SK-N-SH treated with all-trans-retinoic acid at 6 μM for 48 hours (cell line): ENCODE measurements around the gene UBAP1L.

Source experiments
- ATAC-seq: fragments of 200-7000 bp; cut with Tn5 transposase; 3 replicates; pipeline ENCODE4 v1.9.1; 2020; ENCODE audit warnings: mild to moderate bottlenecking, moderate library complexity
- ARNTL ChIP-seq: fragments of 450-650 bp; formaldehyde crosslinking; IDR thresholded peaks from 2 replicates; pipeline ENCODE4 v1.5.0; 2020; ENCODE audit warnings: low read depth, mild to moderate bottlenecking, moderate library complexity, borderline replicate concordance
- BACH2 ChIP-seq: fragments of 250-450 bp; sonication (Bioruptor Pico); IDR thresholded peaks from 2 replicates; pipeline ENCODE4 v1.9.0; 2021; ENCODE audit warnings: mild to moderate bottlenecking, borderline replicate concordance
- CREB5 ChIP-seq: fragments of 250-450 bp; sonication (Bioruptor Pico); IDR thresholded peaks from 2 replicates; pipeline ENCODE4 v1.5.1; 2020; ENCODE audit warnings: low read depth, mild to moderate bottlenecking, moderate library complexity
- CSDC2 ChIP-seq: fragments of 250-450 bp; sonication (Bioruptor Pico); IDR thresholded peaks from 2 replicates; pipeline ENCODE4 v1.5.0; 2020; ENCODE audit warnings: mild to moderate bottlenecking, moderate library complexity
- CSRNP3 ChIP-seq: fragments of 250-450 bp; sonication (Bioruptor Pico); IDR thresholded peaks from 2 replicates; pipeline ENCODE4 v1.5.1; 2021; ENCODE audit warnings: mild to moderate bottlenecking, moderate library complexity
- ESRRG ChIP-seq: fragments of 250-450 bp; sonication (Bioruptor Pico); IDR thresholded peaks from 2 replicates; pipeline ENCODE4 v1.6.1; 2021; ENCODE audit warnings: mild to moderate bottlenecking
- GLIS3 ChIP-seq: fragments of 250-450 bp; sonication (Bioruptor Pico); IDR thresholded peaks from 2 replicates; pipeline ENCODE4 v1.5.0; 2020; ENCODE audit warnings: mild to moderate bottlenecking, moderate library complexity
- ISL1 ChIP-seq: fragments of 250-450 bp; sonication (Bioruptor Pico); IDR thresholded peaks from 2 replicates; pipeline ENCODE4 v2.1.2; 2022; ENCODE audit warnings: mild to moderate bottlenecking, moderate library complexity
- OSR1 ChIP-seq: fragments of 250-450 bp; sonication (Bioruptor Pico); IDR thresholded peaks from 2 replicates; pipeline ENCODE4 v1.8.0; 2022; ENCODE audit warnings: moderate library complexity, mild to moderate bottlenecking, inconsistent platforms
- PATZ1 ChIP-seq: fragments of 250-450 bp; sonication (Bioruptor Pico); IDR thresholded peaks from 2 replicates; pipeline ENCODE4 v1.8.0; 2020; ENCODE audit warnings: mild to moderate bottlenecking, moderate library complexity, borderline replicate concordance
- POU6F1 ChIP-seq: fragments of 250-450 bp; sonication (Bioruptor Pico); IDR thresholded peaks from 2 replicates; pipeline ENCODE4 v1.8.0; 2021; ENCODE audit warnings: low read depth, mild to moderate bottlenecking, moderate library complexity, borderline replicate concordance
- PPARA ChIP-seq: fragments of 250-450 bp; sonication (Bioruptor Pico); IDR thresholded peaks from 2 replicates; pipeline ENCODE4 v1.5.0; 2020; ENCODE audit warnings: mild to moderate bottlenecking, borderline replicate concordance
- SNAI2 ChIP-seq: fragments of 250-450 bp; sonication (Bioruptor Pico); IDR thresholded peaks from 2 replicates; pipeline ENCODE4 v1.5.0; 2020; ENCODE audit warnings: mild to moderate bottlenecking, moderate library complexity
- TCF4 ChIP-seq: fragments of 250-450 bp; sonication (Bioruptor Pico); IDR thresholded peaks from 2 replicates; pipeline ENCODE4 v1.8.0; 2021; ENCODE audit warnings: mild to moderate bottlenecking, moderate library complexity, borderline replicate concordance
- TOX ChIP-seq: fragments of 250-450 bp; sonication (Bioruptor Pico); IDR thresholded peaks from 2 replicates; pipeline ENCODE4 v1.8.0; 2021; ENCODE audit warnings: mild to moderate bottlenecking, moderate library complexity, borderline replicate concordance
- TSHZ2 ChIP-seq: fragments of 250-450 bp; sonication (Bioruptor Pico); IDR thresholded peaks from 2 replicates; pipeline ENCODE4 v1.5.0; 2020; ENCODE audit warnings: mild to moderate bottlenecking, moderate library complexity
- ZC3H10 ChIP-seq: fragments of 250-450 bp; sonication (Bioruptor Pico); IDR thresholded peaks from 2 replicates; pipeline ENCODE4 v1.5.1; 2021; ENCODE audit warnings: mild to moderate bottlenecking, moderate library complexity
- ZFP3 ChIP-seq: fragments of 250-450 bp; sonication (Bioruptor Pico); IDR thresholded peaks from 2 replicates; pipeline ENCODE4 v1.5.0; 2020; ENCODE audit warnings: mild to moderate bottlenecking, moderate library complexity
- ZFP30 ChIP-seq: fragments of 450-650 bp; formaldehyde crosslinking; IDR thresholded peaks from 2 replicates; pipeline ENCODE4 v1.5.0; 2022; ENCODE audit warnings: mild to moderate bottlenecking, moderate library complexity
- ZNF565 ChIP-seq: fragments of 450-650 bp; formaldehyde crosslinking; conservative IDR thresholded peaks from 2 replicates; pipeline ENCODE4 v1.5.0; 2020; ENCODE audit warnings: low read depth, mild to moderate bottlenecking, moderate library complexity
- ZNF70 ChIP-seq: fragments of 450-650 bp; formaldehyde crosslinking; IDR thresholded peaks from 2 replicates; pipeline ENCODE4 v1.5.0; 2020; ENCODE audit warnings: mild to moderate bottlenecking, moderate library complexity
- ZNF8 ChIP-seq: fragments of 450-650 bp; formaldehyde crosslinking; IDR thresholded peaks from 2 replicates; pipeline ENCODE4 v1.5.0; 2020; ENCODE audit warnings: mild to moderate bottlenecking, moderate library complexity

Gene UBAP1L

GRCh38 chr15:65084500-65085206 lies 30.3 kb downstream of the UBAP1L start:
- TF ChIP-seq TCF4 (no peak), BACH2 (CRISPR knock-in tag) (no peak), TSHZ2 (CRISPR knock-in tag) (no peak), CSRNP3 (CRISPR knock-in tag) (no peak), ZNF70 (CRISPR knock-in tag) (no peak), ZFP30 (CRISPR knock-in tag) (no peak), ARNTL (CRISPR knock-in tag) (no peak), SNAI2 (no peak), TOX (no peak), PATZ1 (CRISPR knock-in tag) (no peak), ISL1 (no peak), ZNF8 (CRISPR knock-in tag) (no peak), ZNF565 (no peak), OSR1 (no peak), PPARA (no peak), CSDC2 (CRISPR knock-in tag) (no peak), ZFP3 (CRISPR knock-in tag) (no peak), GLIS3 (CRISPR knock-in tag) (no peak), ESRRG (CRISPR knock-in tag) (no peak), CREB5 (CRISPR knock-in tag) (no peak)
- no peak for ATAC-seq

GRCh38 chr15:65083262-65083701 lies 31.7 kb downstream of the UBAP1L start:
- TF ChIP-seq POU6F1 (CRISPR knock-in tag) (no peak), BACH2 (CRISPR knock-in tag) (no peak), ZNF565 (no peak), TSHZ2 (CRISPR knock-in tag) (no peak), ZC3H10 (CRISPR knock-in tag) (no peak)
- TF ChIP-seq, all 23 proteins: peak for 0
- no peak for ATAC-seq
